HG03045 (cell line): ENCODE measurements around the gene UVRAG.
"Not testable (repeated sequence)": the region's sequence is repeated elsewhere in the genome, so short reads cannot be mapped to it uniquely, and the experiment has no call there.

Source experiments
- ATAC-seq: cut with Tn5 transposase; IDR thresholded peaks from one replicate; pipeline ENCODE4 v1.9.1; 2021; ENCODE audit warnings: mild to moderate bottlenecking, moderate library complexity; ENCODE audit not compliant: unreplicated experiment

Gene UVRAG

DNA sequence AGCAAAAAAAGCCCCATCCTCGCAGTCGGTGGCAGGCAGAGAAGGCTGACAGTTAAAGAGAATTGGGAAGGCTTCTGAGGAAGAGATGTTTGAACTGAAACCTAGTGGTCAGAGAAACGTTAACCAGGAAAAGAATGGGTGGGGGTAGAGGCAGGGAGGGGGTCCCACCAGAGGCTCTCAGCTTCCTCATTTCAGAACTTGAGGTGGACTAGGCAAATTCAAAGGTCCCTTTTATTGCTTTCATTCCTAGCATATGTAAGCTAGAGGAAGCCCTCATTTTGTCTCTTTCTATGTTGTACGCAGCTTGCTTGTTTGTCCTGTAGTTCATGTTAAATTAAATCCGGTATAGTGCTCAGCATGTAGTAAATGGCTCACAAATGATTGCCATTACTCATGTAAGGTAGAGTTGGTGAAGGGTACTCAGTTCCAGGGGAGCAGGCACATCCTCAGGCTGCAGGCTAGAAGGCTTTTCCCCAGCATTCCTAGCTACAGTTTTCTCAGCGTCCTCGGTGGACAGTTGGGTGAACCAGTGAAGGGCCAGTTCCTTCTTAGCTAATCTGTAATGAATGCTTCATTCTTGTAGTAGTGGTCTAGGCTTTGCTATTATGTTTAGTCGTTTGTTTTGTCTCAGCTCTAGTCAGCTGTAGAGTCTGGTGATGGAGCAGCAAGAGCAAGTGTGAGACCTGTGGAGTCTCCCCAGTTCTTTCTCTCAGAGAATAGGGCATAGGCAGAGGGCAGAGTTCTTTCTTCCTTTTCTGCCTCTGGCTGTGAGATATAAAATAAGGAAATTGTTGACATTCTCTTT lies 58.6 kb downstream of the UVRAG start:
- peak; percentile 75 for ATAC-seq

DNA sequence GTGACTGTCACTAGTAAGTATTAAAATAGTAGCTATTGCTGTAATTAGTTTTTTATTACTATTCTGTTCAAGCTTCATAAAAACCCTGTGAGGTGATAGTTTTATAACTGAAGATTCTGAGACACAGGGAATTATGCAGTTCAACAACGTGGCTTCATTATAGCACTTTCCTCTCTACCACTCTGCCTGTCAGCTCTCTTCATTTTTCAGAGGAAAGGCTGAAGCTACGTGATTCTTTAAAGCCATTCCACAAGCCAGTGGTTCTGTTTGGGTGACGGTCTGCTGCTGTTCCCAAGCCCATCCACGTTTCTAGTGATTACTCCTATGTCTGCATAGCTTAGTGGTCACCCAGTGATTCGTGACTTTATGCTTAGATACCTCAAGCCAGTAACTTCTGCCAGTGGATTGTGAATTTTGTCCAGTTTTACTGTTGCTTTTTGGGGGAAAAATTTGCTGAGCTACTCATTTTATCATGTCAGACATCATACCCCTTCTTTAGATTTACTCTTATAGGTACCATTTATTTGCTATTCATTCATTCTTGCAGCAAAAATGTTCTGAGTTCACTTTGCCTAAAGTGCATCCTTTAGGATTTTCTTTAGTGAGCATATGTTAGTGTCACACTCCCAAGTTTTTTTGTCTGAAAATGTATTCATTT lies 59.8 kb downstream of the UVRAG start:
- ATAC-seq = no peak

DNA sequence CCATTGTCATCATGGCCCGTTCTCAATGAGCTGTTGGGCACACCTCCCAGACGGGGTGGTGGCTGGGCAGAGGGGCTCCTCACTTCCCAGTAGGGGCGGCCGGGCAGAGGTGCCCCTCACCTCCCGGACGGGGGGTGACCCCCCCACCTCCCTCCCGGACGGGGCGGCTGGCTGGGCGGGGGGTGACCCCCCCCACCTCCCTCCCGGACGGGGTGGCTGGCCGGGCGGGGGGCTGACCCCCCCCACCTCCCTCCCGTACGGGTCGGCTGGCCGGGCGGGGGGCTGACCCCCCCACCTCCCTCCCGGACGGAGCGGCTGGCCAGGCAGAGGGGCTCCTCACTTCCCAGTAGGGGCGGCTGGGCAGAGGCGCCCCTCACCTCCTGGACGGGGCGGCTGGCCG lies 62.3 kb downstream of the UVRAG start:
- not testable (repeated sequence) for ATAC-seq

DNA sequence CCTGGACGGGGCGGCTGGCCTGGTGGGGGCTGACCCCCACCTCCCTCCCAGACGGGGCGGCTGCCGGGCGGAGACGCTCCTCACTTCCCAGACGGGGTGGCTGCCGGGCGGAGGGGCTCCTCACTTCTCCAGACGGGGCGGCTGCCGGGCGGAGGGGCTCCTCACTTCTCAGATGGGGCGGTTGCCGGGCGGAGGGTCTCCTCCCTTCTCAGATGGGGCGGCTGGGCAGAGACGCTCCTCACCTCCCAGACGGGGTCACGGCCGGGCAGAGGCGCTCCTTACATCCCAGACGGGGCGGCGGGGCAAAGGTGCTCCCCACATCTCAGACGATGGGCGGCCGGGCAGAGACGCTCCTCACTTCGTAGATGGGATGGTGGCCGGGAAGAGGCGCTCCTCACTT lies 62.9 kb downstream of the UVRAG start:
- not testable (repeated sequence) for ATAC-seq

DNA sequence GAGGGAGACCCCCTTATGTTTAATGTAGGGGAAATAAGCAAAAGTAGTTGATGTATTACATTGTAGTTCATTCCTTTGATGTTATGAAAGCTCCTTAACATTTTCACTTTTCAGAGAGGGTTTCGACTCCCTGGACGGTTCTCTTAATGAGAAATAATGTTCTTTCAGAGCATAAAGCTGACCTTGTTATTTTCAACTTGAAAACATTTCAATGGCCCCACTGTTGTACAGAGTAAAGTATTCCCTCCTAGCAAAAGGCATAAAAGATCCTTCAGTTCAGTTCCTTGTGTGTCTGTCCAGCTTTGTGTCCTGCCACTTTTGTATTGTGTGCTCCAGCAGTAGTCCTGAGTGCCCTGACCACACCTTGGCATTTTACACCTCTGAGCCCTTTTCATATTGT lies 63.9 kb downstream of the UVRAG start:
- no peak for ATAC-seq

DNA sequence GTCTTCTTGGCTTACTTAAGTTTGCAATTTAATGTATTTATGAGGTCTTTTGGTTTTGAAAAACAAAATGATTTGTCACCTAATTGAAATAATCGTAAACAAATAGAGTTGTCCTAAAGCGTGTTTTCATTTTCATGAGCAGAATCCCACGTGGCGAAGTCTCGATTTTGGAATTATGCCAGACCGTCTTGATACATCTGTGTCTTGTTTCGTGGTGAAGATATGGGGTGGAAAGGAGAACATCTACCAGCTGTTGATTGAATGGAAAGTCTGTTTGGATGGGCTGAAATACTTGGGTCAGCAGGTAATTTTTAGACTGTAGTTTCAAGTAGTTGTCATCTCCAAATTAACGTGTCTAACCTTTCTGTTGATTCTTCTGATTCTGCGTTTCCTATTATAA lies 64.7 kb downstream of the UVRAG start:
- no peak for ATAC-seq

DNA sequence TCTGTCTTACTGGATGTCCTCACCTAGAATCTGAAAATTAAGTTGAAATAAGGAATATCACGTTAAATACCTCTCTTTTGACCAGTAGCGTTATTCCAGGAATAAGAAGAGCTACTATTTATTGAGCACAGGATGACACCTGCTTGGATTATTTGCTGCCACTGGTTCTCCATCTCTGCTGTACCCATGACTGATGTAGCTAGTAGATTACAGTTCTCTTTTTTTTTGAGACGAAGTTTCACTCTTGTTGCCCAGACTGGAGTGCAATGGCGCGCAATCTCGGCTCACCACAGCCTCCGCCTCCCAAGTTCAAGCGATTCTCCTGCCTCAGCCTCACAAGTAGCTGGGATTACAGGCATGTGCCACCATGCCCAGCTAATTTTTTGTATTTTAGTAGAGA lies 65.3 kb downstream of the UVRAG start:
- not testable (repeated sequence) for ATAC-seq

DNA sequence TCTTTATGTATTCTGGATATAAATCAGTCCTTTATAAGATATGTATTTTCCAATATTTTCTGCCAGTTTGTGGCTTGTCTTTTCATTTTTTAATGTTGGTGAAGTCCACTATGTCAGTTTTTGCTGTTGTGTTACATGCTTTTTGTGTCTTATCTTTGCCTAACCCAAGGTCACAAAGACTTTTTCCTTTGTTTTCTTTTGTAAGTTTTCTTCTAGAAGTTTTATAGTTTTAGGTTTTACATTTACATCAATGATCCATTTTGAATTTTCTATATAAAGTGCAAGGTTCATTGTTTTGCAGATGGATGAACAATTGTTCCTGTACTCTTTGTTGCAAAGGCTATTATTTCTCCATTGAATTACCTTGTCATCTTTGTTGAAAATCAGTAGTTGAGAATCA lies 69.3 kb downstream of the UVRAG start:
- ATAC-seq = no peak

DNA sequence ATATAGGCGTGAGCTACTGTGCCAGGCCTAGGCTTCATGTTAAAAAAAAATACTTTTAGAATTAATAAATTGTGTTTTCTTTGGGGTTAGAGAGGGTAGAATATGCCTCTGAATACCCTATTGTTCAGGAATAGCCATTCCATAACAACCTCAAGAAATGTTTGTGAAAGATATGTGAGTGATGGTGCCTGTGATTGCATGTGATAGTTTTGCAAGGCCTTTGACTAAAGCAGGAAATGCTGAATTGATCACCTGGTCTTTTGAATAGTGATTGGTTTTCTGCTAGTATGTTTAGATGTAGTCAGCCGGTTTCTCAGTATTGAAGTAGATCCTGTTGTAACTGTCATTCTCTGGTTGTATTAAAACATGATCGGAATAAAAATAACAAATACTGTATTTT lies 73.4 kb downstream of the UVRAG start:
- ATAC-seq = no peak

DNA sequence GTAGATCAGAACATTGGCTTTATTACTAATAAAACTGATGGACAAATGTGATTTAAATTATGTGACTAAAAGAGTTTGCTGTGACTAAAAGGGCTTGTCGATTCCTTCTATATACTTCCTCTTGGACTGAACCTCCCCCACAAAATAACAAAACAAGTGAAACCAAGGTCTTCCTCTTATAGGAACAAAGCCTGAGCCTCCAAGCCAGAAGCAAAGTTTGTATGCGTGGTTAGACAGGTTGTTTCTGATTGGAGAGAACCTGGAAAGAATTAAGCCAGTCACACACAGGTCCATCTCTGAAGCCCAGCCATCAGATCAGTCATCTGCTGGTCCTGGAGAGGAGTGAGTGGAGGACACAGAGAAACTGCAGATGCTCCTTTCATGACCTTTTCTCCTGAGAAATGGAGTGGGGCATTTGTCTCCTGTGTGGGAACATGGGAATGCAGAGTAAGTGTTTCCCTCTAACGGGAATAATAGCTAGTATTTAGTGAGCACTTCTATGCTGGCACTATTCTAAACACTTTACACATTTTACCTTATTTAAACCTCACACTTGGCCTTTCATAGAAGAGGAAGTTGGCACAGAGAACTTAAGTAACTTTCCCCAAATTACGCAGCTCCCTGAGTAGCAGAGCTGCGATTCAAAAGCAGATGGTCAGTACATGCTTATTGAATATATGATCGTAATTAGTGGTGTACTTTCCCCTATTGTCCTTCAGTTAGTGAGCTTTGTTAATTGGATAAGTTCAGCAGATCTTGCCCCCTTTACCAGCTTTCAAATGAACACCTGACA lies 77.1 kb downstream of the UVRAG start:
- ATAC-seq = no peak

DNA sequence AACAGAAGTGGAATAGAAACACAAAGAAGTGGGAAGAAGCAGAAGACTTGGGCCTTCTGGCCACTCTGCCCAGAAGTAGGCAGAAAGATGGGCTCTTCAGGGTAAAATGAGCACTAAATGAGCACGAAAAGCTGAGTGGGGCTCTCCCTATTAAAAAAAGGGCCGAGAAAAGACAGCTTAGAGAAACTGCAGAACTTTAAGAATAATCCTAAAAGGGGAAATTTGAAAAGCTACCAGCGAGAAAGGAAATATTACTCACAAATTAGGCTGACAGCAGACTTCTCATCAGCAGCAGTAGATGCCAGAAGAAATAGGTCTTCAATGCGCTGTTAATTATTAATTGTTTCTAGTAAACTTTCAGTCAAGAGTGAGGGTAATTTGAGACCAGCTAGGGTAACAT lies 78.2 kb downstream of the UVRAG start:
- ATAC-seq = no peak

DNA sequence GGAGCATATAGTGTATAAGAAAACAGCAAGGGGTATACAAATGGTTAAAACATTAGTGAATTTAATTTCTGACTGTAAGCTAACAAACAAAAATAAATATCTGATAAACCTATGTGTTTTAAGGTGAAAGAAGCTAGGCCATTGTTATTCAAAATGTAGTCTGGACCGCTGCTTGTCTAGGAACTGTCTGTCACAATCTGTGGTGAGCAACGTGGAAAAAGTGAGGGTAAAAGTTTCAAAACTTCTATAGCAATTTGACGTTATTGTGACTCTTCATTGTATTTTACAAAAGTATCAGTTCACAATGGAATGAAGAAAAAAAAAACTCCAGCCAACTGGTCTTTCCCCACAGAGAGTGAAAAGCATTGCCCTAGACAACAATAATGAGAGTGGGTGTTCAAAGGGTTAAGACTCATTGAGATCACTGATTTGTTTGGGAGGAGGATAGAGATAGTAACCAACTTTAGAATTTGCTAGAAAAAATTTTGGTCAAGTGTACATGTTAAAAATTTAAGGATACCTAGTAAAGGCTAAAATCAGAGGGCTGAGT lies 79.1 kb downstream of the UVRAG start:
- no peak for ATAC-seq

DNA sequence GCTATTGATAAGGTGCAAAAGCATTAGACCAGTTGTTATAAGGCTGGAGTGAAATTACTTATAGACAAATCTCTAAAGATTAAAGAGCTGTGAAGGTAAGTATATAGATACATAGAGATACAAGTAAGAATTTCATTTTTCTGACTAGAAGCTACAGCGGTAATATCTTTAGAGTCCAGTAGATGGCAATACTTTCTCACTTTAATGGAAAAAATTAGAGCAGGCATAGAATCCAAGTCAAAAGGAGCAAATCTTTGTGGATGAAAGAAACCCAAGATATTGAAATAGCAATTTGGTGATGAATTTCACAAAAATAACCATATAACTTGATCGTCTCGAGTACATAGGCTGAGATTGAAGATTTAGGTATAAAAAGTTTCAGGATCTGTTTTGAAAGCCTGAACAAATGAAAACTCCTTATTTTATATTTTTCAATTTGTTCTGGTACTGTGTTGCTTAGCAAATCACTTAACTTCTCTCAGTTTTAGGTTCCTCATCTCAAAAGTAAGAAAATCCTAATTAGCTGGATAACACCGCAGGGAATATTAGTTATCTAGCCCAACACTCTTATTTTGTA lies 81.9 kb downstream of the UVRAG start:
- no peak for ATAC-seq

DNA sequence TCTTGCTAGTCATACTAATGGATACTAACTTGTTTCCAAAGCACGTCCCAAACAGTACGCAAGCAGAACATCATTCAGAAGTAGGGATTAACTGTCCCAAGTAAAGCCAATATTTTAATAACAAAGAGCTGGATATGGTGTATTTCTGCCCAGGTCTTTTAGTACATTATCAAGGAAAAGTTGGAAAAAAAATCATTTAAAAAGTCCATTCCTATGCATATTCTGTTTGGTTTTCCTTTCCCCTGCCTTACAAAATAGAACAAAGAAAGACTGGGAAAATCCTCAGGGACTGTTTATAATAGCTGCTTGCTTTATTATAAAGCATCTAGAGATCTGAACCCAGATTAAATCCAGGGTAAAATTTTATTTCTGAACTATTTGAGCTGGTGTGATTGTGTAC lies 83.9 kb downstream of the UVRAG start:
- ATAC-seq = no peak

DNA sequence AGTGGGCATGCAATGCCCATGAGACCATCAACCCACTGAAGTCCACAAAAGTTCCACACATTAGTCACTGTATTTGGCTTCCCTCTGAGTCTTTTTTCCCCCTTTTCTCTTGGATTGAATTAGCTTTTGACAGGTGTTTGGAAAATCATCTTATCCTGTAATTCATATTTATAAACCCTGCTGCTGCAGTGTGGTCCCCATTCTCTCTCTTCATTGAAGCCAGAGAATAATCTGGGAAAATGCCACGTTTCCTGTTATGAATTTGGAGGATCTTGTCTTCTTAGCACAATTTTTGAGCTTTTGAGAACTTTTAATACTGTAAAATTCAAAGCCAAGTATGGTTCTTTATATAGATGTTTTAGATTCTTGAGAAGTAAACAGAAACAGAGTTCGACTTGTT lies 84.8 kb downstream of the UVRAG start:
- ATAC-seq = no peak

DNA sequence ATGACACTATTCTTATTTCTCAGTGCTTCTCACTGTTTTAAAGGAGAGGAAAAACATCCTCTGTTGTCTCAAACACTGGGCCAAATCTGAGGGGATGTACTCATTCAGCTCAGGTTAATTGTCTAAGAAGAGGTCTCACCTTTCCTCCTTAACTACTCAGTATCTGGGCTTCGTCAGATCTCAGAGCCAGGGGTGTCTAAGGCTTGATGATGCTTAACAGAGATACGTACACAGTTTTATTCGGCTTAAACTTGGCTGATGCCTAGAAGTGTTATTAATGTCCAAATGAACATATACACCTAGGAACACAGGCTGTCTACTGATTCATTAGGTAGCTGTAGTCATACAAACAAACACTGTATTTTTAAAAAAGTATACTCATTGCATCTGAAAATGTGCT lies 85.8 kb downstream of the UVRAG start:
- ATAC-seq = no peak

DNA sequence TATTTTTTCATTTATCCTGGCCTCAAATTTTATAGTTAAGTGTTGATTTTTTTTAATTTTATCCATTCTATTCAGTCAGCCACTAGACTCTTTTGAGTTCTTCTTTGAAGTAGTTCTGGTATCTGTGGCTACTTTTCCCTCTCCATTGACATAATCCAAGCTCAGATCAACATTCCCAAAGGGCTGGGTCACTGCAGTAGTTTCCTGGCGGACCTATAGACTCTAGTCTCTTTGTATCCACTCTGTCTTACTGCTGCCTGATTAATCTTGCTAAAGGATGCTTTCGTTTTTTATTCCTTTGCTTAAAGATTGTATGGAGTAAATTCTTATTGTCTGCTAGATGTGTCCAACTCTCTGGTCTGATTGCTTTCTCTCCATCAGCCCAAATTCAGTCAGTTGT lies 87.6 kb downstream of the UVRAG start:
- ATAC-seq = no peak

DNA sequence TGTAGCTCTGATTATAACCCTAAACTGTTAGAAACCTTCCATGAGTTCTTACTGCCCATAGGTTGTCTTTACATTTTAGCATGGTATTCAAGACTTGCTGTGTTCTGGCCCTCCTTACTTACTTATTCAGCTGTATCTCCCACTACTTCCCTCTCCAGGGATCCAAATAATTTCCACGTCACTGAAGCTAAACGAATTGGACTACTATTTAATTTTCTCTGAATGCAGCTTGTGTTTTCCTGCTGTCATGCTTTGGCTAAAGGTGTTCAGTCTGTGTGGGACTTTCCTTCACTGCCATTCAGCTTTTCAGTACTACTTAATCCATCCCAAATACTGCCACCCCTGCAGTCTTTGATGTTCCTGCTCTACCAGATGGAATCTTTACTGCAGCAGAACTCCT lies 88.3 kb downstream of the UVRAG start:
- ATAC-seq = no peak

DNA sequence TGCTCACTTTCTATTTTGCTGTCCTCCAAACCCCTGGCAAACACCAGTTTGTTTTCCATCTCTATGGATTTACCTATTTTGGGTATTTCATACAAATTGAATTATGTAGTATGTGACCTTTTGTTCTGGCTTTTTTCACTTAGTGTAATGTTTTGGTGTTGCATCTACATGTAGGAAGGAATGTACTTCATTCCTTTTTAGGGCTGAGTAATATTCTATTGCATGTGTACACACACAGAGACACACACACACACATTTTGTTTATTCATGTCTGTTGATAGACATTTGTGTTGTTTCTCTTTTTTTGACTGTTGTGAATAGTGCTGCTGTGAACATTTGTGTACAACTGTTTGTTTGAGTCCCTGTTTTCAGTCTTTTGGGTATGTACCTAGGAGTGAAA lies 90.4 kb downstream of the UVRAG start:
- no peak for ATAC-seq

DNA sequence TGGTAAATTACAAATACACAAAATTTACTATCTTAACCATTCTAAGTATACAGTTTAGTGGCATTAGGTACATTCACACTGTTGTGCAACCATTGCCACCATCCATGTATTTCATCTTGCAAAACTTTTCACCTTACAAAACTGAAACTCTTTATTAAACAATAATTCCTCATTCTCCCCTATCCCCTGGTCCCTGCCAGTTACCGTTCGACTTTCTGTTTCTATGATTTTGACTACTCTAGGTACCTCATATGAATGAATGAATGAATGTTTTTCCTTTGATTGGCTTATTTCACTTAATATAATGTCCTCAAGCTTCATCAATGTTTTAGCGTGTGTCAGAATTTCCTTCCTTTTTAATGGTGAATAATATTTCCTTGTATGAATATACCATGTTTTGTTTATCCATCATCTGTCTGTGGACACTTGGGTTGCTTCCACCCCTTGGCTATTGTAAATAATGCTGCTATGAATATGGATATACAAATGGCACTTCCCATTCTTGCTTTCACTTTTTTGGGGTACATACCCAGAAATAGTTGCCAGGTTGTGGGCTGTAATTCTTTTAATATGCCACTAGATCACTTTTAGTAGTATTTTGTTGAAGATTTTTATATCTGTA lies 93.0 kb downstream of the UVRAG start:
- no peak for ATAC-seq
